ENCODE results near the gene TMEM213.
"Not testable (repeated sequence)": the region's sequence is repeated elsewhere in the genome, so short reads cannot be mapped to it uniquely, and the experiment has no call there.

The TMEM213 gene

DNA sequence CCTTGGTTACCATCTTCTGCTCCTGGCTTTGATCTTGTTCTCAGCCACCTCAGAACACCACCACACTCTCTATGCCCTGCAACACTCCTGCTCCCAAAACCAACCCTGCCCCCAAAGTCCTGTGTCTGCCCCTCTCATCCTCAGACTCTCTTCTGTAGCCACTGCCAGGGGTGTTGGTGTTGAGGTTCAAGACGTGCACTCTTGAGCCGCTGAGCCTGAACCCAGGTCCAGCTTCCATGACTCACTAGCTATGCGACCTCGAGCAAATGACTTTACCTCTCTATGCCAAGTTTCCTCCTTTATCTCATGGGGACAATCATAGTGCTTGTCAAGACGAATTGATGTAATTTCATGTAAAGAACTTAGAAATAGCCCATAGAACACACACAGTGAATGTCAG, 1.0 kb downstream of the TMEM213 start:
- no peak for DNase-seq

DNA sequence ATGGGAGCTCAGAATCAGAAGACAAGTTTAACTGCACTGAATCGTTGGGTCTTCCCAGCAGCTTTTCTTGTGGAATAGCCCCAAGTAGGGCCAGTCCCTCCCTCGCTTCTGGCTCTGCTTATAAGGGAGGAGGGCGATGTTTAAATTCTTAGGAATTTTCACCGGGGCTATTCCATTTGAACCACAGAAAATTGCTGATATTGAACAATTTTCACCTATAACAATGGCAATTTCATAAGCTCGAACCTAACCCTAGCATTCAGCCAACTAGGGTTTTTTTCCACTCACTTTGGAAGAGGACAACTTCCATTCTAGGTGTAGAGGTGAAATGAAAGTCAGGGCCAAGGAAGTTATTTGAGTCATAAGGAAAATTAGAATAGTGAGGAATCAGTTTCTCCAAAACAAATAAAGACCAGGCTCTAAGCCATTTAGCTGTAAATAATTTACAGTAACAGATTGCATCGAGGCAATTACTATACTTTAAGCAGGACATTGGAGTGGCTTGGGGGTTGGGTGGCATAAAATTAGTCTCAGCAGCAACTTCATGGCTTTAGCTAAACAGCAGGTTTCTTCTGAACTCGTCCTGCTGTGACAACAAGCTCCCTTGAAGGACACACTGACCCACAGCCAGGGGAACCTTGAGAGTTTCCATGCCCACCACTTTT, 1.7 kb downstream of the TMEM213 start:
- DNase-seq = no peak

DNA sequence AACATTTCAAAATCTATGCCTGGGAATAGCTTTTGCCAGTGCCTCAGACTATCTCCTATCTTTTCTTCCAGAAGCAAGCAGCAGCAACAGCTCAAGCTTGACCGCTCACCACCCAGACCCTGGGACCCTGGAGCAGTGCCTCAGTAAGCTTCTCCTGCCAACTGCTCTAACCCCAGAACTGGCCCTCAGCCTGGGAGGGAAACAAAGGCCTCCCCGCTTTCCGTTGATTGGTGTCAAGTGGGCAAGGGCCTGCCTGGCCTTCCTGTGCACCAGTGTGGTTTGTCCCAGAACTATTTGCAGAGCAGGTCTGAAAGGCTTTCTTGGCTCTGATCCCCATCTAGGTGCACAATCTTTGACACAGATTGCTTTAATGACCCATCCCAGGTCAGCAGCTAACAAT, 3.5 kb downstream of the TMEM213 start:
- no peak for DNase-seq

DNA sequence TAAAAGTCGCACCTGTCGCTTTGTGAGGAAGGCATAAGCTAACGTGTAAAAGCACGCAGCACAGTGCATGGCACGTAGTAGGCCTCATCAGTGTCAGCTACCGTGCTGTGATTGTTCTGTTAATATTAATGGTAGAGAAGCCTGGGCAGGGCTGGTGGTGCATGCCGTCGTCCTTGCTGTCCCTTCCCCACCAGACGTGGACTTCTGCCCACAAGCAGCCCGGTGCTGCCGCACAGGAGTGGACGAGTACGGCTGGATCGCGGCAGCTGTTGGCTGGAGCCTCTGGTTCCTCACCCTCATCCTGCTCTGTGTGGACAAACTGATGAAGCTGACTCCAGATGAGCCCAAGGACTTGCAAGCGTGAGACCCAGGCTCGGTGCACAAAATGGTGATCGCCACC, 4.9 kb downstream of the TMEM213 start:
- DNase-seq = no peak

DNA sequence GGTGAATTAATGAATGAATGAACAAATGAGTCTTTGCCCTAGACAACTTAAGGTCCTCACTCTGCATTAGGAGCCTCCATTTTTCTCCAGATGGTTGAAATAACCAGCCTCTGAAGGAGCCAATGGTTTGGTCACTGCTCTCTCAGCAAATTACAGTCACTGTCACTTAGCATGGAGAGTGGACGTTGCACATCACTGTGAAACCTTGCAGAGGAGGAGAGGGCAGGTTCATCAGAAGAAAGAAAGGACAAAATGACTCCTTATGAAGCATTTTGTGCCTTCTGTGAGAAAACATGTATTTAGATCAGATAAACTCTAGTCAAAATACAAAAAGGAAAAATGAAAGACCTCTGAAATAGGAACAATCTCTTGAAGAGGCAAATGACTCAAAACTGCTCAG, 6.8 kb downstream of the TMEM213 start:
- DNase-seq = no peak

DNA sequence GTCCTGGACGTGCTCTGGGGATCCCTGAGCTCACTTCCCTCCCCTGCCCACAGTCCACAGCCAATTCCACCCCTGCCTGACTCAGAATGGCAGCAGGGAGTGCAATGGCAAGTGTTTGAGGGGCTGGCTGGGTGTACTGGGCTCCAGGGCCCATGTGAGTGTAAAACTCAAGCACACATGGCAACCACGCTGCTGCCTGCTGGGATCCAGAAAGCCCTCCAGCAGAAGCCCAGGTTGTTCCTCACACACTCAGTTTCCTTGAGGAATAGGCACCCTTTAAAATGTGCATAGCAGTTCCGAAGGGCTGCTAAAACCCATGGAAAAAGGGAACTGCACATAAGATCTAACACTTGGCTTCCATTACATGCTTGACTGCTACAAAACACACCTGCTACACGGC, 11.6 kb downstream of the TMEM213 start:
- DNase-seq = no peak

DNA sequence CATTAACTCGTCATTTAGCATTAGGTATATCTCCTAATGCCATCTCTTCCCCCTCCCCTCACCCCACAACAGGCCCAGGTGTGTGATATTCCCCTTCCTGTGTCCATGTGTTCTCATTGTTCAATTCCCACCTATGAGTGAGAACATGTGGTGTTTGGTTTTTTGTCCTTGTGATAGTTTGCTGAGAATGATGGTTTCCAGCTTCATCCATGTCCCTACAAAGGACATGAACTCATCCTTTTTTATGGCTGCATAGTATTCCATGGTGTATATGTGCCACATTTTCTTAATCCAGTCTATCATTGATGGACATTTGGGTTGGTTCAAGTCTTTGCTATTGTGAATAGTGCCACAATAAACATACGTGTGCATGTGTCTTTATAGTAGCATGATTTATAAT, 13.5 kb downstream of the TMEM213 start:
- not testable (repeated sequence) for DNase-seq

DNA sequence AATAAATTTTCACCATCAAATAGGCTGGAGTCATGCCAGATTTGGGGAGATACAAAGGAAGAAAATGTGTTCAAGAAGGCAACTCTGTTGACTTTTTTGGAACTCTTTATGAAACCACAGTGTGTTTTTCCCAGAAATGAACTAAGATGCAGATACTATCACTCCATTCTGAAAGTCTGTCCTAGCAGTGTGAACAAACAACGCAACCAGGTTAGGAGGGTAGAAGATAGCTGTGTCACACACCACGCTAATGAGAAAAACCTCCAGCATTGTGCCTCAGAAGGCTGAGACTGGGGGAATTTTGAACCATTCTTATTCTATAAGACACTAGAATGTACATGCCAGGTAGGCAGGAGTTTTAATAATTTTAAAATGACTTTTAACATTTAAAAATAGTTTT, 16.2 kb downstream of the TMEM213 start:
- DNase-seq = no peak

DNA sequence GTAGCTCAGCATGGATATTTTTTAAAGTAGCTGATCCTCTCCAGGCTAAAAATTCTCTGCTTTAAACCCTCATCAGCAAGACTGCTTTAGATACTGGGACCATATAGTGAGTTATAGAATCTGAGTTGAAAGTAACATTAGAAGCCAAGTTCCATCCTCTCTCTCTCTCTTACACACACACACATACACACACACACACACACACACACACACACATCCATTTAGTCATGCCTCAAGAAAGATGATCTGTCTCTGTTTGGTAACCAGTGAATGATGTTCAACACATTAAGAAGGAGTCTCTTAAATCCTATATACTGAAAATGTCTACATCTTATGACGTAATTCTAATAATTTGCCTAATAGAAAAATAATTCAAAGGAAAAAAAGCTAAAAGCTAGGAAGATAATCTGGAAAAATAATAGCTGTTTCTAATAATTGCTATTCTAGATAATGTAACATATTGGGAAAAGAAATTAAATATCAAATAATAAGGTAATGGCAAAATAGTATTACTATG, 17.1 kb downstream of the TMEM213 start:
- DNase-seq = no peak

DNA sequence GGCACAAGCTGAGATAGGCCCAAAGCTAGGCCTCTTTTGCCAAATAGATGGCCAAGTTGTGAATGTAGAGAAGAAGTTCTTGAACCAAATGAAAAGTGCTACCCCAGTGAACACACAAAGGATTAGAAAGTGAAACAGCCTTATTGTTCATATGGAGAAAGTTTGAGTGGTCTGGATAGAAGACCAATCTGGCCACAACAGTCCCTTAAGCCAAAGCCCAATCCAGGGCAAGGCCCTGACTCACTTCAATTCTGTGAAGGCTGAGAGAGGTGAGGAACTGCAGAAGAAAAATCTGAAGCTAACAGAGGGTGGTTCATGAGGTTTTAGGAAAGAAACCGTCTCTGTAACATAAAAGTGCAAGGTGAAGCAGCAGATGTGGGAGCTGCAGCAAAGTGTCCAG, 18.9 kb downstream of the TMEM213 start:
- no peak for DNase-seq

DNA sequence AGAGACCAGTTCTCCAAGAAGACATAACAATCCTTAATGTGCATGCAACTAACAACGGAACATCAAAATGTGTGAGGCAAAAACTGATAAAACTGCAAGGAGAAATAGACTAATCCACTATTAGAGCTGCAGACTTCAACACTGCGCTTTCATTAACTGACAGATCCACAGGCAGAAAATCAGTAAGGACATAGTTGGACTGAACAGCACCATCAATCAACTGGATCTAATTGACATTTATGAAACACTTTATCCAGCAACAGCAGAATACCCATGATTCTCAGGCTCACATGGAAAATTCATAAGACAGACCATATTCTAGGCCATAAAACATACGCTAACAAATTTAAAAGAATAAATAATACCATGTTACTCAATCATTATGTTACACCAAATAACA, 21.8 kb downstream of the TMEM213 start:
- no peak for DNase-seq

DNA sequence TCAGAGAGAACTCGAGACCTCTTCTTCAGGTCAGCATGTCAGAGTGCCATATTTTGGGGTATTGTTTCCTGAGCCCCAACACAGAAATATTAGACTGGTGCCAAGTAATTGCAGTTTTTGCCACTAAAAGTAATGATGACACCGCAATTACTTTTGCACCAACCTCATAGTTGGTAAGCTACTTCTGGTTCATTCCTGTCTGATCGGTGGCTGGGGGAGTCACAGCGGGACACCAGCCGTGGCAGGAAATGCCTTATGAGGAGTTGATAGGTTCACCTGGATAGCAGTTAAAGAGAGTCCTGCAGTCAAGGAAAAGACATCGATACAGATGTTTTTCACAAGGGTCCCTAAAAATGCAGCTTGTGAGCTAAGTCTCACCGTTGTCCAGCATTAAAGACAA, 24.1 kb downstream of the TMEM213 start:
- DNase-seq = no peak

DNA sequence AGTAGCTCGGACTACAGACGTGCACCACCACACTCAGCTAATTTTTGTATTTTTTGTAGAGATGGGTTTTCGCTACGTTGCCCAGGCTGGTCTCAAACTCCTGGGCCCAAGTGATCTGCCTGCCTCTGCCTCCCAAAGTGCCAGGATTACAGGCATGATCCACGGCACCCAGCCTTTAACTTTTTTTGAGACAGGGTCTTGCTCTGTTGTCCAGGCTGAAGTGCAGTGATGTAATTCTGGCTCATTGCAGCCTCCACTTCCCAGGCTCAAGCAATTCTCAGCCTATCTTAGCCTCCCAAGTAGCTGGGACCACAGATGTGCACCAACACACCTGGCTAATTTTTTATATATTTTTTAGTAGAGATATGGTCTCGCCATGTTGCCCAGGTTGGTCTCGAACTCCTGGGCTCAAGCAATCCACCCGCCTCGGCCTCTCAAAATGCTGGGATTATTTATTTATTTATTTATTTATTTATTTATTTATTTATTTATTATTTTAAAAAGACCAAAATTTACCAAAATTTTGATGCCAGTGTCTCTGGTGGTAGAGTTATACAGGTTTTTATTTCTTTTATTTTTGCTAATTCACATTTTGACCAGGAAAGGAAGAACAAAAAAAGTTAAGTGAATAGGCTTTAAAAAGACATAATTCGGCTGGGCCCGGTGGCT, 25.2 kb downstream of the TMEM213 start:
- DNase-seq = no peak

DNA sequence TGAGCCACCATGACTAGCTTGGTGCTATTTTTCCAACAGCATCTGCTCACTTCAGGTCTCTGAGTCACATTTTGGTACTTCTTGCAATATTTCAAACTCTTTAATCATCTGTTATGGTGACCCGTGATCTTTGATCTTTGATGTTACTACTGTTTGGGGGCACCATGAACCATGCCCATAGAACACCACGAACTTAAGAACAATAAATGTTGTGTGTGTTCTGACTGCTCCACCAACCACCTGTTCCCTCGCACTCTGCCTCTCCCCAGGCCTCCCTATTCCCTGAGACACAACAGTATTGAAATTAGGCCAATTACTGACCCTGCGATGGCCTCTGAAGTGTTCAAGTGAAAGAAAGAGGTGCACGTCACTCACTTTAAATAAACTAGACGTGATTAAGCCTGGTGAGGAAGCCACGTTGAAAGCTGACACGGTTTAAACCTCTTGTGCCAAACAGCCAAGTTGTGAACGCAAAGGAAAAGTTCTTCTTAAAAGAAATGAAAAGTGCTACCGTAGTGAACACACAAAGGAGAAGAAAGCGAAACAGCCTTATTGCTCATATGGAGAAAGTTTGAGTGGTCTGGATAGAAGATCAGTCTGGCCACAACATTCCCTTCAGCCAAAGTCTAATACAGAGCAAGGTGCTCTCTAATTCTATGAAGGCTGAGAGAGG, 27.4 kb downstream of the TMEM213 start:
- no peak for DNase-seq

DNA sequence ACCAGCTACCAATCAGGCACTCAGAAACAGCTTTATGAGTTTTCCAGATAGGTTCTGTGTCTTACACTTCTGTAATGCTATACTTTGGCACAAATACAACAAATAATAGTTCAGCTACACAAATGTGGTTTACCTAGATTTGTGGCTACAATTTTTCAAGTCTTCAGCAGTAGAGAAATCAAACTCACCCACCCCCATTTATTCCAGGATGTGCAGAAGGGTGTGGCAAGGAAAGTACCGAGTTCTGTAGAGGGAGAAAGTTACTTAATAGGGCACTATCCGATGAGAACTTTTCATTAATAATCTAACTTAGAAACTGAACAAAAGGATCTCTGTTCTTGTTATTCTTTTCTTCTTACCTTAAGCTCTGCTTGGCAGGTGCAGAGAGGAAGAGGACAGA, 30.5 kb downstream of the TMEM213 start:
- DNase-seq = no peak

DNA sequence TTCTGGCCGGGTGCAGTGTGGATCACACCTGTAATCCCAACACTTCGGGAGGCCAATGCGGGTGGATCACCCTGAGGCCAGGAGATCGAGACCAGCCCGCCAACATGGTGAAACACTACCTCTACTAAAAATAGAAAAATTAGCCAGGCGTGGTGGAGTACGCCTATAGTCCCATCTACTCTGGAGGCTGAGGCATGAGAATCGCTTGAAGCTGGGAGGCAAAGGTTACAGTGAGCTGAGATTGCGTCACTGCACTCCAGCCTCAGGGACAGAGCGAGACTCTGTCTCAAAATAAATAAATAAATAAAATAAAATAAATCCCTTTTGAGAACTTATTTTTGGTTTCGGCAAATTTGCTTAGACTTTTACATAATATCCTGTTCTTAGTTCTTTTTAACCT, 31.5 kb downstream of the TMEM213 start:
- DNase-seq = no peak

DNA sequence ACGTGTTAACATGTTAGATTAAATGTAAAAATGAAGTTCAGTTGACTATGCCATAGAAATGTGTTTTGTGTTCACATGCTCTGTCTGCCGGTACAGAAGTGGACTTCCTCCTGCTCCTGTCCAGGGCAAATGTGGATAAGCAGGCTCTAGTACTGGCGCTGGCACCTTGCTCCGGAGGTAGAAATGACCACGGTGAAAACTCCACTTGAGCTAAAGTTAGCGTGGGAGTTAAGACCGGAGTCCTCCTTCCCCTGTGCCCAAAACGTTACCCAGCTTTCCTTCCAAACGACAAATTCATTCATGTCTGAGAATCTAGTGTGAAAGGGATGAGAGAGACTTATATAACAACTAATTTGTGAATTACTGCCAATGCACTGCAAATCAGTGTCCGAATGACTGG, 35.2 kb downstream of the TMEM213 start:
- no peak for DNase-seq

DNA sequence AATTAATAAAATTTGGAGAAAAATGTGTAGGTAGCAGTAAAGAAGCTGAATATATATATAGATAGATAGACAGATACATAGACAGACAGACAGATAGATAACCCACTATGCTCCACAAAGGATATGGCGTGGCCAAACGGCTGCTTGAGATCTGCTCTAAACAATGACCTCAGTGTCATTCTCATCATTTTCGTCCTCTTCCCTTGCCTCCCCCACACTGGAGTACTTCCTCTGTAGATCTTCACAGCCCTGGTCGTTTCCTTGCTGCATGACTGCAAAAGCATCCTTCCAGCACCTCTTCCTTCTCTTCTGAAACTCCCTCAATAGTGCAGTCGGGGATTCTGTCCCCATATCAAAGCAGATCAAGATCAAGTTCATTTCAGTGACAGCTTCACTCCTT, 35.8 kb downstream of the TMEM213 start:
- no peak for DNase-seq

DNA sequence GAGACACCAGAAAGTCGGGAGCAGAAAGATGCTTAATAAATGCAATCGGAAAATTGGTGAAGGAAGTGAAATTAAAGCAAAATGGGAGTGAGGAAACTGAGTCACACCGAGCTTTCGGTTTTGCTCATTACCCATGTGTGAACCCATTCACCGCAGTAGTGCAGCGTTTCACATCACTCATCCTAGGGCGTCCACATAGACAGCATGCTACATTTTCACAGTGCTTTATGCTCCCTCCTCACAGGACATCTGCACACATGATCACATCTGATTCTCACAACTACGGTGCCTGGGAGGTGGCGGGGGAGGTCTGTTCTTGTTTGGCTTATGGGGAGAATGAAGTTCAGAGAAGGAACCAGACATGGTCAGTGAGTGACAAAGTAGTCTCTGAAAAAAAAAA, 36.8 kb downstream of the TMEM213 start:
- no peak for DNase-seq

DNA sequence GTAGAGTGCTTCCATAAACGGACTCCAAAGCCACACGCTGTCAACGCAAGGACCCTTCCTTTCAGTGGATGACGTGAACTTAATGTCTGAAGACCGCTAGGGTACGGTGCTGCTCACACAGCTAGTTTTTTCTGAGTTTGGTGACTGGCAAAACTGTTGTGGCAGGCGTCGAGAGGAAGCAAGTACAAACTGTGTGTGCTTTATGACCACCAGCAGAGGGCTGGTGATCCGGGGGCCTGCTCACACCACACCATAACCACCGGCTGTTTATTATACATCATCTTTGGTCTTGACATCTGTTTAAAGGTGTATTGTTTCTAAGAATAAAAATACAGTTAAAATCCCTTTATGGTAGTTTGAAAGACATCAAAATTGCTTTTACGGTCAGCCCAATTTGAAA, 37.3 kb downstream of the TMEM213 start:
- no peak for DNase-seq

DNA sequence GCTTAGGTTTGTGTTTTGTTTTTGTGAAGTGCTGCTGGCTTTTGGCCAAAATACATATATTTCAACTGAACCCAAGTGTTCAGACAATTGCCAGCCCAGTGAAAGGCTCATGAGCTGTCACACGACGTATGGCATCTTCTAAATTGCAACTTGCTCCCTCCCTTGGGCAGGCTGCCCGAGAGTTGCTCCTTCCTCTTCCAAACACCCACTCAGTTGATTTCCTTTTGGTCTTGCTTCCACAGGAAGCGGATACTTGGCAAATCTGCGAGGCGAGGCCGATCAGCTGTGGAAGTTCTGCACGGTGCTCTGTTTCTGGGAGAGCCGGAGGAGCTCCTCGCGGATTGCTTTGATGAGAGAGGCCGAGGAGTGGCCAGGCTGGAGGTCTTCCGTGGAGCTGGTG, 39.8 kb downstream of the TMEM213 start:
- DNase-seq = no peak

DNA sequence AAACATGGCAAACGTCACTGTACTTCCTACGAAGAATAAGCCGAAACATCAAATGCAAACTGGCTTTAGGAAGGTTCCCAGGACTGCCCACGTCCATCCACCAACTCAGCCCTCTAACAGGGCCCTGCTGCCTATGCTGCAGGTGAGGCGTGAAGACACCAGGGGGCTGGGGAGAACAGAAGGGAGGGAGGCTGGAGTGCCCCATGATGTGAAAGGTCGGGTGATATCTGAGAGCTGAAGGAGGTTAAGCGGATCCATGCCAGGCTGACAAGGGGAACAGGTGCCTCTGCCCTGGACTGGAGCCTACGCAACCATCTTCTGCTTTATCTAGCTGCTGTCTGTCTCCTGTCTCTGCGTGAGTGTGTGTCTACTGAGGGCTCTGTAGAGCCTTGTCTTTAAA, 40.4 kb downstream of the TMEM213 start:
- DNase-seq = no peak

DNA sequence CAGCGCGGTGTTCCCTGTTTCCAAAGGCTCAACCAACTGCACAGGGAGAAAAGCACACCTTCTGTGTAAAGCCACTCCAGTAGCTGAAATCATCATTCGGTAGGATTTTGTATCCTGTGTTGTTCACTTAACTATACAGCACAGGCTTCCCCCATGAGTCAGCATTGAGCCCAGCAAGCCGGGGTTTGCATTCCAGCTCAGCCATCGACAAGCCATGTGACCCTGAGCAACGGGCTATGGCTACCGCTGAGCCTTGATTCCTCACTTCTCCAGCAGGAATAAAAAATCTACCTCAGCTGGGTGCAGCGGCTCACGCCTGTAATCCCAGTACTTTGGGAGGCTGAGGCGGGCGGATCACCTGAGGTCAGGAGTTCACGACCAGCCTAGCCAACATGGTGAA, 44.3 kb downstream of the TMEM213 start:
- DNase-seq = no peak

All from AML-193 (cell line).